Activated T-helper 1 cell treated with anti-CD3 and anti-CD28 coated beads, Interleukin-12 subunit alpha, Interleukin-12 subunit beta, Interleukin-2, Interleukin-4 antibody, amounts not matched to agents 30 ng/mL and 10 ng/mL and 1 ng/mL, durations not matched to agents 14 hours and 24 hours and 36 hours (primary cell): ENCODE measurements around the gene RNF168. TPM values are rescaled to one million over a fixed set of nuclear protein-coding genes. Genes with fewer than 3 reads are reported as not detected.
"Not testable (repeated sequence)": the region's sequence is repeated elsewhere in the genome, so short reads cannot be mapped to it uniquely, and the experiment has no call there.

Experiments
- DNase-seq: peaks from one replicate; pipeline ENCODE4 v3.0.0; 2021; ENCODE audit warnings: low spot score
- H3K27ac Mint-ChIP-seq: one replicate; pipeline ENCODE4 v1.8.0; 2021; ENCODE audit warnings: mild to moderate bottlenecking, mixed read lengths
- H3K27me3 Mint-ChIP-seq: one replicate; pipeline ENCODE4 v1.8.0; 2022; ENCODE audit warnings: mild to moderate bottlenecking, moderate library complexity, mixed read lengths; ENCODE audit not compliant: insufficient read depth
- H3K36me3 Mint-ChIP-seq: one replicate; pipeline ENCODE4 v1.8.0; 2021; ENCODE audit warnings: low read depth, mixed read lengths
- H3K4me1 Mint-ChIP-seq: one replicate; pipeline ENCODE4 v1.8.0; 2021; ENCODE audit warnings: low read depth, mixed read lengths
- H3K4me3 Mint-ChIP-seq: one replicate; pipeline ENCODE4 v1.8.0; 2021; ENCODE audit warnings: mild to moderate bottlenecking, moderate library complexity, mixed read lengths
- H3K9me3 Mint-ChIP-seq: one replicate; pipeline ENCODE4 v1.8.0; 2021; ENCODE audit warnings: mixed read lengths
- intact Hi-C: fragments of 100-400 bp; cut with micrococcal nuclease; formaldehyde crosslinking; loops from one replicate; pipeline ENCODE4 v1.15.1; 2024
- total RNA-seq: library from RNA; stranded (reverse); gene quantifications from 2 replicates; pipeline ENCODE4 v1.2.3, GENCODE V29; 2022

Gene RNF168
- total RNA-seq, 1 donor from 2014 or later = 32.8 TPM

DNA sequence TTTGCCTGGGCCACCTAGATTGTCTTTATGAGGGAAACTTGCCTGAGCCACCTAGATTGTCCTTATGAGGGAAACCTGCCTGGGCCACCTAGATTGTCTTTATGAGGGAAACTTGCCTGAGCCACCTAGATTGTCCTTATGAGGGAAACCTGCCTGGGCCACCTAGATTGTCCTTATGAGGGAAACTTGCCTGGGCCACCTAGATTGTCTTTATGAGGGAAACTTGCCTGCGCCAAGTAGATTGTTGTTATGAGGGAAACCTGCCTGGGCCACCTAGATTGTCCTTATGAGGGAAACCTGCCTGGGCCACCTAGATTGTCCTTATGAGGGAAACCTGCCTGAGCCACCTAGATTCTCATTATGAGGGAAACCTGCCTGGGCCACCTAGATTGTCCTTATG, 7.5 kb upstream of the RNF168 start:
- intact Hi-C loops, H3K27ac Mint-ChIP-seq, H3K4me1 Mint-ChIP-seq, H3K4me3 Mint-ChIP-seq, DNase-seq: not testable (repeated sequence)
- H3K9me3 Mint-ChIP-seq = peaks cover 27% of the 10 kb centered on the region
- H3K36me3 Mint-ChIP-seq = peaks cover 12% of the 10 kb centered on the region
- H3K27me3 Mint-ChIP-seq = peaks cover 12% of the 10 kb centered on the region

DNA sequence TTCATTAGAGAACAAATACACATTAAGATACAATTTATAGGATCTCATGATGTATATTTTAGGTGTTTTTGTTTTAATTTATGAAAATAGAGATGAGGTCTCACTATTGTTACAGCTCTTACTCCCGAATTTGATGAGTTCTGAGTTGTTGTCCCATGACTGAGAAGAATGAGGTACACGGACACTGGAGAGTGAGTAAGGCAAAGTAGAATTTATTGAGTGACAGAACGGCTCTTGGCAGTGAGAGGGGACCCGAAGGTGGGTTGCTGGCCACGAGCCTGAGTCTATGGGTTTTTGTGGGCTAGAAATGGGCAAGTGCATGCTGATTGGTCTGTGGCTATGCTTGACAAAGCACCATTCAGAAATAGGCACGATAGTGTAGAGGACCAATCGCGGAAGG, 3.1 kb upstream of the RNF168 start:
- Mint-ChIP-seq H3K27me3 (peaks cover 13% of the 10 kb centered on the region), H3K4me3 (no peak overlapping the region), H3K36me3 (peaks cover 10% of the 10 kb centered on the region), H3K4me1 (peaks cover 14% of the 10 kb centered on the region), H3K27ac (no peak overlapping the region), H3K9me3 (peaks cover 15% of the 10 kb centered on the region)
- no peak for DNase-seq
- intact Hi-C loops = no loop called here

DNA sequence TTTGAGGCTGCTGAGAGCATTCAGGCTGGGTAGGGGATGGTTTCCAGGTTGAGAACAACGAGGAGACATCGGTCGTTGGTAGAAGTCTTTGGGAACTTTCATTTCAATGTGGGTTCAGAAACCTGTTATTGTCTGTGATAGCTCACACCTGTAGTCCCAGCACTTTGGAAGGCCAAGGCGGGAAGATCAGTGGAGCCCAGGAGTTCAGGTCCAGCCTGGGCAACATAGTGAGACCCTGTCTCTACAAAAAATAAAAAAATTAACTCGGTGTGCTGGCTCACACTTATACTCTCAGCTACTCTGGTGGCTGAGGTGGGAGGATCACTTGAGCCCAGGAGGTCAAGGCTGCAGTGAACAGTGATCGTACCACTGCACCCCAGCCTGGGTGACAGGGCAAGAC, 988 bp upstream of the RNF168 start:
- DNase-seq = no peak
- Mint-ChIP-seq H3K36me3 (peaks cover 17% of the 10 kb centered on the region), H3K27me3 (peaks cover 8% of the 10 kb centered on the region), H3K4me3 (peak overlapping the region; percentile 100), H3K27ac (peak overlapping the region; percentile 25), H3K4me1 (peaks cover 24% of the 10 kb centered on the region), H3K9me3 (peaks cover 15% of the 10 kb centered on the region)
- intact Hi-C loops = loop anchor here (5.0 kb wide), 3 partner anchors 128 to 597 kb away; partner anchors contain the start of genes NCBP2 and TNK2

DNA sequence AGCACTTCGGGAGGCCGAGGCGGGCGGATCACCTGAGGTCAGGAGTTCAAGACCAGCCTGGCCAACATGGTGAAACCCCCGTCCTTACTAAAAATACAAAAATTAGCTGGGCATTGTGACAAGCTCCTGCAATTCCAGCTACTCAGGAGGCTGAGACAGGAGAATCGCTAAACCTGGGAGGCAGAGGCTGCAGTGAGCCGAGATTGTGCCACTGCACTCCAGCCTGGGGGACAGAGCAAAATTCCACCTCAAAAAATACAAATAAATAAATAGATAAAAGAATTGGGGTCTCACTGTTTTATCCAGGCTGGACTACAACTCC, 470 bp upstream of the RNF168 start:
- DNase-seq, H3K27me3 Mint-ChIP-seq: not testable (repeated sequence)
- H3K9me3 Mint-ChIP-seq = peaks cover 15% of the 10 kb centered on the region
- peak overlapping the region; percentile 100 for H3K4me3 Mint-ChIP-seq
- H3K4me1 Mint-ChIP-seq = peaks cover 29% of the 10 kb centered on the region
- intact Hi-C loops = loop anchor here (5.0 kb wide), 3 partner anchors 128 to 597 kb away; partner anchors contain the start of genes NCBP2 and TNK2
- peaks cover 21% of the 10 kb centered on the region for H3K36me3 Mint-ChIP-seq
- H3K27ac Mint-ChIP-seq = peak overlapping the region; percentile 80

DNA sequence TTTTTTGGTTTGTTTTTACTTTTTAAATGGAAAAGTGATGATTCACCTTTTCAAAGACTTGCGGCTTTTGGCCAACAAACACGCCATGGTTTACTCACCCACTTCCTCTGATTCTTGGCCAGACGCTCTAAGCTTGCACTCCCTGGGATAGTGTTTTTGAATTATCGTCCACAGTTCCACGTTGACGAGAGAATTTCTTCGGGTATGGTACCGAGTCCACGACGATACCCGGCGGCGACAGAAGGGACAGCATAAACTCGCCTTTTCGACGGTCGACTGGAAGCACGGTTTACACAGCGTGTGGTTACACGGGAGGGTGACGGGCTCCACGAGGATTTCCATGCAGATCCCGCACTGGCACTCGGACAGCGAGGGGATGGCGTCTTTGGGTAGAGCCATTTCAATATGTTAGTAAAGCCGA, 783 bp downstream of the RNF168 start:
- intact Hi-C loops = loop anchor here (1.0 to 5.0 kb wide), 14 partner anchors 26 to 595 kb away; partner anchors contain the start of genes CEP19, DYNLT2B, FBXO45 and NCBP2
- DNase-seq = peak; percentile 64
- Mint-ChIP-seq H3K36me3 (peaks cover 26% of the 10 kb centered on the region), H3K27ac (peak overlapping the region; percentile 100), H3K9me3 (peaks cover 12% of the 10 kb centered on the region), H3K4me3 (peak overlapping the region; percentile 100), H3K4me1 (peaks cover 38% of the 10 kb centered on the region), H3K27me3 (peaks cover 8% of the 10 kb centered on the region)

DNA sequence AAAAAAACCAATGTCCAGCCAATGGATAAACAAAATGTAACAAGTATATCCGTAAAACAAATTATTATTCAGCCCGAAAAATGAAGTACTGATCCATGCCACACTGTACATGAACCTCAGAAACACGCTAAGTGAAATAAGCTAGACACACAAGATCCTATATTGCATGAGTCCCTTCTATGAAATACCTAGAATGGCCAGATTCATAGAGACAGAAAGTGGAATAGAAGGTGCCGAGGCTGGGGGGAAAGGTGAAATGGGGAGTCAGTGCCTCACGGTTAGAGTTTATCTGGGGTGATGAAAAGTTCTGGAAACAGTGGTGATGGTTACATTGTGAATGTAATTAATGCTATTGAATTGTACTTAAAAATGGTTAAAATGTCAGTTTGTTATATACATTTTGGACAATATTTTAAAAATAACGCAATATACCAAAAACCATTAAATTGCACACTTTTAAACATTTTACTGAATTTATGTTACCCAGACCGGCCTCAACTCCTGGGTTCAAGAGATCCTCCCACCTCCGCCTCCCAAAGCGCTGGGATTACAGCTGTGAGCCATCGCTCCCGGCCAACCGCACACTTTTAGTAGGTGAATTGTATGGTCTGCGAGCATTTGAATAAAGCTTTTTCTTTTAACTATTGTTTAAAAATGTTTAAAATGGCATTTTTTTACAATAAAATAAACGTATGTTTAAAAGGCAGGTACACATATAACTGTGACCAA, 2.1 kb downstream of the RNF168 start:
- H3K4me1 Mint-ChIP-seq = peaks cover 38% of the 10 kb centered on the region
- DNase-seq = no peak
- peaks cover 8% of the 10 kb centered on the region for H3K27me3 Mint-ChIP-seq
- peaks cover 28% of the 10 kb centered on the region for H3K36me3 Mint-ChIP-seq
- H3K4me3 Mint-ChIP-seq = peak overlapping the region; percentile 100
- H3K9me3 Mint-ChIP-seq = peaks cover 7% of the 10 kb centered on the region
- peak overlapping the region; percentile 100 for H3K27ac Mint-ChIP-seq
- intact Hi-C loops = loop anchor here (1.0 to 5.0 kb wide), 9 partner anchors 27 to 594 kb away; partner anchors contain the start of genes DYNLT2B, NCBP2, TFRC and TNK2

DNA sequence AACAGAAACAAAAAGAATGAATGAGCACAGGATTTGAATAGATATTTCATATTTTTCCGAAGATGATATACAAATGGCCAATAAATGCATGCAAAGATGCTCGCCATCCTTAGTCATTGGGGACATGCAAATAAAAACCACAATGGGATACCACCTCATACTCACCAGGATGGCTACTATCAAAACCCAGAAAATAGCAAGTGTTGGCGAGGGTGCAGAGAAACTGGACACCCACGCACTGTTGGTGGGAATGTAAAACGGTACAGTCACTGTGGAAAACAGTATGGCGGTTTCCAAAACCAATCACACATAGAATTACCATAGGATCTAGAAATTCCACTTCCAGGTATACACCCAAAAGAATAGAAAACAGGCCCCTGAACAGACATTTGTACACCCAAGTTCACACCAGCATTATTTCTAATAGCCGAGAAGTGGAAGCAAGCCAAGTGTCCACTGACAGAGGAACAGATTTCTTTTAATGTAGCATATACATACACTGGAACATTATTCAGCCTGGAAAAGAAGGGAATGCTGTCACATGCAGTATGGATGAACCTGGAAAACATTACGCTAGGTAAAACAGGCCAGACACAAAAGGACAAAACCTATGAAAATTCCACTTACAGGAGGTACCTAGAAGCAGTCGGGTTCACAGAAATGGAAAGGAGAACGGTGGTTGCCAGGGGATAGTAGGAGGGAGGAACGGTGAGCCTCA, 3.6 kb downstream of the RNF168 start:
- no peaks in the 10 kb centered on the region for H3K9me3 Mint-ChIP-seq
- peak overlapping the region; percentile 75 for H3K27ac Mint-ChIP-seq
- H3K36me3 Mint-ChIP-seq = peaks cover 38% of the 10 kb centered on the region
- DNase-seq = no peak
- peaks cover 43% of the 10 kb centered on the region for H3K4me1 Mint-ChIP-seq
- peak overlapping the region; percentile 100 for H3K4me3 Mint-ChIP-seq
- intact Hi-C loops = loop anchor here (5.0 kb wide), 3 partner anchors 132 to 593 kb away; partner anchors contain the start of genes NCBP2 and TNK2
- peaks cover 6% of the 10 kb centered on the region for H3K27me3 Mint-ChIP-seq

DNA sequence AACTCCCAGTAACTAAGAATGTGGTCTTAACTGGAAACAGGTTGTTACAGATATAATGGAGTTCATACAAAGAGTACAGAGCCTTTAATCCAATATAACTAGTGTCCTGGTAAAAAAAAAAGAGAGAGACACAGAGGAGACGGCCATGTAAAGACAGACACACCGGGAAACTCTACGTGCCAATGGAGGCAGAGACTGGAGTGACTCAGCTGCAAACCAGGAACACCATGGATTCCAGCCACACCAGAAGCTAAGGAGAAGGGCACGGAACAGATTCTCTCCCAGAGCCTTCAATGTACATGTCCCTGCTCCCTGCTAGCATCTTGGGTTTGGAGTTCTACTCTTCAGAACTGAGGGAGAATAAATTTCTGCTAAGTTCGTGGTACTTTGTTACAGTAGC, 4.5 kb downstream of the RNF168 start:
- H3K27me3 Mint-ChIP-seq = peaks cover 6% of the 10 kb centered on the region
- peaks cover 38% of the 10 kb centered on the region for H3K4me1 Mint-ChIP-seq
- H3K27ac Mint-ChIP-seq = peak overlapping the region; percentile 75
- H3K9me3 Mint-ChIP-seq = no peaks in the 10 kb centered on the region
- no peak for DNase-seq
- peak overlapping the region; percentile 100 for H3K4me3 Mint-ChIP-seq
- peaks cover 40% of the 10 kb centered on the region for H3K36me3 Mint-ChIP-seq
- intact Hi-C loops = no loop called here

DNA sequence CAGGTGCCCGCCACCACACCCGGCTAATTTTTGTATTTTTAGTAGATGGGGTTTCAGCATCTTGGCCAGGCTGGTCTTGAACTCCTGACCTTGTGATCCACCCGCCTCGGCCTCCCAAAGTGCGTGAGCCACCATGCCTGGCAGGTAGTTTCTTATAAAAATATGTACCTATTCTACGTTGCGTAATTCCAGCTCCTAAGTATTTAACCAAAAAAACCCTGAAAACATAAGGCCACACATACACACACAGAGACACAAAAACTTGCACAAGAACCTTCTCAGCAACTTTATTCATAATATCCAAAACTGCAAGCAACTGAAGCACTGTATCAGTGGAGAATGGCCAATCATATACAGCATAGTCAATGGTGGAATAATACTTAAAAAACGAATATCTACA, 5.3 kb downstream of the RNF168 start:
- H3K36me3 Mint-ChIP-seq = peaks cover 40% of the 10 kb centered on the region
- peaks cover 34% of the 10 kb centered on the region for H3K4me1 Mint-ChIP-seq
- no peak for DNase-seq
- H3K4me3 Mint-ChIP-seq = no peak overlapping the region
- peaks cover 3% of the 10 kb centered on the region for H3K27me3 Mint-ChIP-seq
- H3K27ac Mint-ChIP-seq = no peak overlapping the region
- intact Hi-C loops = no loop called here
- H3K9me3 Mint-ChIP-seq = no peaks in the 10 kb centered on the region

DNA sequence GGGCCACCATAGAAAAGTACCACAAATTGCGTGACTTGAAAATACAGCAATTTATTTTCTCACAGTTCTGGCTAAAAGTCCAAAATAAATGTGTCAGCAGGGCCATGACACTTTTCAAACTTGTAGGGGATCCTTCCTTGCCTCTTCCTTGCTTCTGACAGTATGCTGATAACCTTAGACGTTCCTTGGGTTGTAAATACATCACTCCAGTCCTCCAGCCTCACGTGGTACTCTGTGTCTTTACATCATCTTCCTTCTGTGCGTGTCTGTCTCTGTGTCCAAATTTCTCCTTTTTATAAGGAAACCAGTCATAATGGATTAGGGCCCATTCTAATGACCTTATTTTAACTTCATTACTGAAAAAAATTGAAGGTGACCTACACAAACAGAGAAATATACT, 7.4 kb downstream of the RNF168 start:
- DNase-seq = no peak
- Mint-ChIP-seq H3K27ac (no peak overlapping the region), H3K36me3 (peaks cover 38% of the 10 kb centered on the region), H3K9me3 (no peaks in the 10 kb centered on the region), H3K4me1 (peaks cover 34% of the 10 kb centered on the region), H3K4me3 (no peak overlapping the region), H3K27me3 (no peaks in the 10 kb centered on the region)
- intact Hi-C loops = no loop called here

DNA sequence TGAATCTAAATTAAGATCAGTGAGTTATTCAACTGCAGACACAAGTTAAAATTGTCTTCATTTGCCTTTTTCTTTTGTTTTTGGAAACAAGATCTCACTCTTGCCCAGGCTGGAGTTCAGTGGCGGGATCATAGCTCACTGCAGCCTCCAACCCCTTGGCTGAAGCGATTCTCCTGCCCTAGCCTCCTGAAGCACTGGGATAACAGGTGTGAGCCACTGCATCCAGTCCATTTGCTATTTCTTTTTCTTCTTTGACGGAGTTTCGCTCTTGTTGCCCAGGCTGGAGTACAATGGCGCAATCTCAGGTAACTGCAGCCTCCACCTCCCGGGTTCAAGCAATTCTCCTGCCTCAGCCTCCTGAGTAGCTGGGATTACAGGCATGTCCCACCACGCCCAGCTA, 10.3 kb downstream of the RNF168 start:
- no peak overlapping the region for H3K27ac Mint-ChIP-seq
- H3K4me3 Mint-ChIP-seq = no peak overlapping the region
- DNase-seq = no peak
- H3K27me3 Mint-ChIP-seq = no peaks in the 10 kb centered on the region
- H3K4me1 Mint-ChIP-seq = peaks cover 12% of the 10 kb centered on the region
- H3K36me3 Mint-ChIP-seq = peaks cover 22% of the 10 kb centered on the region
- intact Hi-C loops = no loop called here
- H3K9me3 Mint-ChIP-seq = no peaks in the 10 kb centered on the region

DNA sequence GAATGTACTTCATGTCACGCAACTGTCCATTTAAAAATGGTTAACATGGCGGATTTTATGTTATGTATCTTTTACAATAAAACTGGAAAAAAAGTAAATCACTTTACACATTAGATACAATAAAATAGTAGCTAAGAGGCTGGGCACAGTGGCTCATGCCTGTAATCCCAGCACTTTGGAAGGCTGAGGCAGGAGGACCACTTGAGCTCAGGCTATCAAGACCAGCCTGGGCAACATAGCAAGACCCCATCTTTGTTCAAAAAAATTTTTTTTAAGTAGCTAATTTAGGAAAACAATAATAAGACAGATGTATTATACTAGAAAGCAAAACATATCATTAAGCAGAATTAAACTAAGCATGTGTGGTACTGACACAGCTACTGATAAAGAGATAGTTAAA, 11.5 kb downstream of the RNF168 start:
- Mint-ChIP-seq H3K4me3 (no peak overlapping the region), H3K4me1 (peaks cover 10% of the 10 kb centered on the region), H3K36me3 (peaks cover 25% of the 10 kb centered on the region), H3K27ac (no peak overlapping the region), H3K27me3 (no peaks in the 10 kb centered on the region), H3K9me3 (no peaks in the 10 kb centered on the region)
- intact Hi-C loops = no loop called here
- no peak for DNase-seq

DNA sequence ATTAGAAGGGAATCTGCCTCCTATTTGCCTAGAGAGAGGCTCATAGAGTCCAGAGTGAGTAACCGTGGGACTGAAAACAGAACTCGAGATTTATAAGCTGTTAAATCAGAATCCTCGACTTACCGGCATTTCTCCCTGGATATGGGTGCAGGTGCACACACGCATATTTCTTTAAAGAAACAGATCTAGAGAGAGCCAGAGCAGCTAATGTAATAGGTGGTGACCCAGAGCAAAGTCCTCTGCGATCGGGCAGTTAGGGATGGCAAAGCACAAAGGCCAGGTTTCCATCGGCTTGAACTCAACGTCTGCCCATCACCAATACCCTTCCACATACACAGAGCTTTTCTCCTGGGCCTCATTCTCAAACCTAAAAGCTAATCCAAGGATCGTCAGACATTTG, 13.8 kb downstream of the RNF168 start:
- H3K27ac Mint-ChIP-seq = no peak overlapping the region
- intact Hi-C loops = no loop called here
- H3K36me3 Mint-ChIP-seq = peaks cover 24% of the 10 kb centered on the region
- H3K9me3 Mint-ChIP-seq = no peaks in the 10 kb centered on the region
- H3K4me3 Mint-ChIP-seq = no peak overlapping the region
- H3K27me3 Mint-ChIP-seq = no peaks in the 10 kb centered on the region
- peaks cover 5% of the 10 kb centered on the region for H3K4me1 Mint-ChIP-seq
- DNase-seq = no peak
